ENCODE data around the gene IFITM5. TPM values are rescaled to one million over a fixed set of nuclear protein-coding genes. Genes with fewer than 3 reads are reported as not detected.

The IFITM5 gene
- total and polyA plus RNA-seq, 8 donors, result 0.18 to 0.91 (median 0.57) TPM; not detected in 4

- H3K4me3 ChIP-seq, result no peak overlapping the region
- H3K4me1 ChIP-seq, result peaks cover 10 to 37% of the 10 kb centered on the region in 2 donors
- no peak overlapping the region for H3K27ac ChIP-seq
- intact Hi-C loops (cut with DNase I), result no loop called here
- no peaks in the 10 kb centered on the region for H3K36me3 ChIP-seq
- DNase-seq (peak in 2 of 4 donors; percentile 22 to 68), ATAC-seq (no peak)
- peaks cover 37 to 74% of the 10 kb centered on the region in 2 donors for H3K27me3 ChIP-seq
- no peak for TF ChIP-seq CTCF (IDR thresholded peaks at IDR 0.05)
- no peaks in the 10 kb centered on the region for H3K9me3 ChIP-seq
These were observed 15.0 kb downstream of the IFITM5 start for GRCh38 chr11:284105-285020.

GRCh38 chr11:283405-284104 lies 15.8 kb downstream of the IFITM5 start:
- DNase-seq, result peak in 1 of 4 donors; percentile 55
- no peak for ATAC-seq

DNA sequence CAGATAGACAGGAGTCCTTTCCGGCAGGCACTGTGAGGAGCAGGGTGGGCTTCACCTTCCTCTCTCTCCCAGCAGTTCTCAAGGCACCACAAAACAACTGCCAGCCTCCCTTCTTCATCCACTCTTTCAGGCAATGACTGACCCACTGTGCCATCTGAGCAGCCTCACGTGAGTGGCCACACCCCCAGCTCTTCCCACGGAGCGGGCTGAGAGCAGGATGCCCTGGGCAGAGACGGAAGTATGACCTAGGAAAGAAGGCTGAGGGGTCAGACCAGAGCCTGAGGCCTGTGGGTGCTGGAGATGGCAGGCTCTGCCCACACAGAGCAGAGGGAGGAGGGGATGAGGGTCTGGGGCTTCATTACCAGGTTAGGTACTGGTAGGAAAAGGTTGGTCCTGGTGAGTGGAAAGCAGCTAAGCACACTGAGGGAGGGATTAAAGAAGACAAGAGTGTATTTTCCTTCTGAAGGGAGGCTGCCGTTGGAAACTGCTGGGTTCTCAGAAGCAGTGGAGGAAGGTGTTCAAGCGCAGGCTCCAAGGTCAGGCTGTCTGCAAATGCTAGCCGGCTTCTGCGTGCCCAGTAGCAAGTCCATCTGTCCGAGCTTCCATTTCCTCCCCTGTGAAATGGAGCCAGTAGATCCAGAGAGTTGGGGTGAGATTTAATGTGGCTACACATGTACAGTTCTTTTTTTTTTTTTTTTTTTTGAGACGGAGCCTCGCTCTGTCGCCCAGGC lies 16.5 kb downstream of the IFITM5 start:
- no peak for TF ChIP-seq CTCF (IDR thresholded peaks at IDR 0.05)
- no peak overlapping the region for H3K27ac ChIP-seq
- intact Hi-C loops (cut with DNase I), result no loop called here
- DNase-seq (peak in 1 of 4 donors; percentile 24), ATAC-seq (no peak)
- H3K4me3 ChIP-seq, result no peak overlapping the region
- no peaks in the 10 kb centered on the region for H3K9me3 ChIP-seq
- H3K27me3 ChIP-seq, result peaks cover 50 to 85% of the 10 kb centered on the region in 2 donors
- no peaks in the 10 kb centered on the region for H3K36me3 ChIP-seq
- H3K4me1 ChIP-seq, result peaks cover 10 to 45% of the 10 kb centered on the region in 2 donors

More at GRCh38 chr11:283405-284104, 15.8 kb downstream of the IFITM5 start:
- H3K27ac ChIP-seq, result no peak overlapping the region
- peaks cover 10 to 45% of the 10 kb centered on the region in 2 donors for H3K4me1 ChIP-seq
- no peak for TF ChIP-seq CTCF (IDR thresholded peaks at IDR 0.05)
- intact Hi-C loops (cut with DNase I), result no loop called here
- no peaks in the 10 kb centered on the region for H3K36me3 ChIP-seq
- no peak overlapping the region for H3K4me3 ChIP-seq
- H3K27me3 ChIP-seq, result peaks cover 45 to 83% of the 10 kb centered on the region in 2 donors
- no peaks in the 10 kb centered on the region for H3K9me3 ChIP-seq

DNA sequence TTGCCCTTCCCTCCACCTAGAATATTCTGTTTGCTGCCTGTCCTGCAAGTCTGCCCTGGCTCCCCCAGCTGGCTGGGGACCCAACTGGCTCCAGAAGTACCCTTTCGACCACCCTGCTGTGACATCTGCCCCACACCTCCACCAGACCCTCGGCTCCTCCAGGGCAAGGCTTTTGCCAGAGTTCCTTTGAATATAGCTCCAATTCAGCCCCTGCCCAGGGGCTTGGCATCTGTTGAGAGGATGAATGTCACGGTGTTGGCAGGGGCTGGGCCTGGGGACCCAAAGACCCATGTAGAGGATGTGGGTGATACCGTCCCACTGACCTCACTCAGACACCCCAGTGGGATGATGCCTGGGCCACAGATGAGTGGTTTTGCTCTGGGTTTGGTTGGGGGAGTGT lies 17.2 kb downstream of the IFITM5 start:
- intact Hi-C loops (cut with DNase I), result no loop called here
- Histone ChIP-seq H3K4me3 (no peak overlapping the region), H3K9me3 (no peaks in the 10 kb centered on the region), H3K27me3 (peaks cover 50 to 88% of the 10 kb centered on the region in 2 donors), H3K36me3 (no peaks in the 10 kb centered on the region), H3K4me1 (peaks cover 10 to 46% of the 10 kb centered on the region in 2 donors), H3K27ac (no peak overlapping the region)
- no peak for ATAC-seq
- DNase-seq, result peak in 1 of 4 donors; percentile 36
- TF ChIP-seq CTCF (IDR thresholded peaks at IDR 0.05), result no peak

Data from left lung (tissue), 10 donors.